Activated naive CD4-positive, alpha-beta T cell treated with anti-CD3 and anti-CD28 coated beads, Interleukin-2, amount 50 U/mL, for 72 hours (primary cell): ENCODE data around the gene TBL3. TPM values are rescaled to one million over a fixed set of nuclear protein-coding genes. Genes with fewer than 3 reads are reported as not detected.

Source experiments
- ATAC-seq, 2 donors: fragments of 150-1000 bp; cut with Tn5 transposase; 2 replicates each; pipeline ENCODE4 v1.10.0; 2021; ENCODE audit warnings: mild to moderate bottlenecking in 2 of 2, moderate library complexity in 2 of 2
- DNase-seq, 2 donors: peaks; one replicate each; pipeline ENCODE4 v3.0.0; 2021 to 2022; ENCODE audit warnings: low spot score in 2 of 2
- H3K27ac Mint-ChIP-seq, 2 donors: one replicate each; pipeline ENCODE4 v1.8.0; 2022; ENCODE audit warnings: mild to moderate bottlenecking in 2 of 2, mixed read lengths in 2 of 2
- H3K36me3 Mint-ChIP-seq, 2 donors: one replicate each; pipeline ENCODE4 v1.8.0; 2022; ENCODE audit warnings: mixed read lengths in 2 of 2
- H3K9me3 Mint-ChIP-seq, 2 donors: one replicate each; pipeline ENCODE4 v1.8.0; 2022; ENCODE audit warnings: mixed read lengths in 2 of 2
- total RNA-seq, 2 donors: library from RNA; stranded (reverse); gene quantifications; one replicate each; pipeline ENCODE4 v1.2.3, GENCODE V29; 2022

Gene TBL3
- total RNA-seq, 2 donors from 2014 or later: 18.8 to 37.2 TPM

DNA sequence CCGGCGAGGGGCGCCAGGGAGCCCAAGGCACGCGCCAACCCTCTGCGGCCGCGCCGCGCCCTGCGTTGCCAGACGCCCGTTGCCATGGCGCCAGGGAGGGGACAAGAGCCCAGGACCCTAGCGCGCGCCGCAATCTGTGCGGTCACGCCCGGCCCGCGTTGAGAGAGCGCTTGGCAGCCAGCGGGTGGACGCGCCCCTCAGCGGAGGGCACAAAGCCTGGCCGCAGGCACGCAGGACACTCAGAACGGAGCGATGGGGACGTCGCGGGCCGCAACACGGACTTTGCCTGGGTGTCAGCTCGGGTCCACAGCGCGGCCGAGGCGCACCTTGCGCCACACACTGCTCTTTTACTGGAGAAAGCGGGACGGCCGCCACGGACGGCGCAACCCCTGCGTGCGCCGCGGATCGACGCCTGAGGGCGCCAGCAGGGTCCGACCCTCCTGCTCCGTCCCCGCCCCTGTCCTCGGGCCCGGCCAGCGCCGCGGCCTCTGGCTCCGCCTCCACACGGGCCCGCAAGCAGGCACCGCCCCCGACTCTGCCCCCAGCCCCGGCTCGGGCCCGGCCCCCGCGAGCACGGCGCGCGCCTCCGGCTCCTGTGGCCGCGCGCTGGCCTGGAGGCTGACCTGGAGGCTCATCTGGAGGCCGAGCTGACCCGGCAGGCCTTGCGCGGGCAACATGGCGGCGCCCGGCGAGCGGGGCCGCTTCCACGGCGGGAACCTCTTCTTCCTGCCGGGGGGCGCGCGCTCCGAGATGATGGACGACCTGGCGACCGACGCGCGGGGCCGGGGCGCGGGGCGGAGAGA is 11.9 kb downstream of the TBL3 start, which contains the start of gene GFER:
Gene GFER, plus strand, starts transcription at position 650 of the 803 bp plus-strand sequence. Its CDS starts 26 bp downstream, at position 676.
- H3K36me3 Mint-ChIP-seq: peaks cover 3 to 6% of the 10 kb centered on the region in 2 donors

GRCh38 chr16:1984347-1985225 is 12.7 kb downstream of the TBL3 start:
- H3K9me3 Mint-ChIP-seq: no peaks in the 10 kb centered on the region
- peak overlapping the region; percentile 44 to 81 for H3K27ac Mint-ChIP-seq
- no peak for DNase-seq
- H3K36me3 Mint-ChIP-seq: peaks cover 6% of the 10 kb centered on the region in 2 donors
- peak; percentile 28 to 45 for ATAC-seq

More for the DNA sequence above, 11.9 kb downstream of the TBL3 start, which contains the start of gene GFER:
- DNase-seq (peak; percentile 74 to 89), ATAC-seq (peak; percentile 86 to 93)
- H3K9me3 Mint-ChIP-seq: no peaks in the 10 kb centered on the region
- peak within 1 kb of the TSS; percentile 44 to 81 for H3K27ac Mint-ChIP-seq

- DNase-seq (no peak), ATAC-seq (no peak)
- H3K9me3 Mint-ChIP-seq: no peaks in the 10 kb centered on the region
- peak overlapping the region in 1 of 2 donors; percentile 44 for H3K27ac Mint-ChIP-seq
- H3K36me3 Mint-ChIP-seq: peaks cover 6% of the 10 kb centered on the region in 2 donors
These were observed 13.8 kb downstream of the TBL3 start for GRCh38 chr16:1985466-1986150.

DNA sequence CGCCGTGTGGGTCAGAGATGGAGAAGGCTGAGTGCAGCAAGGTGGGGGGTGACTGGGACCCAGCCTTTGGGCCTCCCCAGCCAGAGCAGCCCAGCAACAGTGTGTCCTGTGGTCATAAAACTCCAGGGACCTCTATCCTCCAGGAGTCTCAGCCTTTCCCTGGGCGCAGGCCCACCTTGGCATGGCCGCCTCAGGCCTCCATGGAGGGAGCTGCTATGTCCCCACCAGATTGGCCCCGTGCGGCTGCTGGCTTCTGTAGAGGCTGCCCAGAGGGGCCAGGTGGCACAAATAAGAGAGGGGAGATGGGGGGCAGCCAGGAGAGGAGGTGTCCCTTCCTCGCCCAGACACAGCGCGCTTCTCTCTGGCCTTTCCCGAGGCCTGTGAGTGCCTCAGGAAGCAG is 15.3 kb downstream of the TBL3 start:
- DNase-seq (no peak), ATAC-seq (no peak)
- Mint-ChIP-seq H3K9me3 (no peaks in the 10 kb centered on the region), H3K36me3 (peaks cover 6% of the 10 kb centered on the region in 2 donors), H3K27ac (no peak overlapping the region)

DNA sequence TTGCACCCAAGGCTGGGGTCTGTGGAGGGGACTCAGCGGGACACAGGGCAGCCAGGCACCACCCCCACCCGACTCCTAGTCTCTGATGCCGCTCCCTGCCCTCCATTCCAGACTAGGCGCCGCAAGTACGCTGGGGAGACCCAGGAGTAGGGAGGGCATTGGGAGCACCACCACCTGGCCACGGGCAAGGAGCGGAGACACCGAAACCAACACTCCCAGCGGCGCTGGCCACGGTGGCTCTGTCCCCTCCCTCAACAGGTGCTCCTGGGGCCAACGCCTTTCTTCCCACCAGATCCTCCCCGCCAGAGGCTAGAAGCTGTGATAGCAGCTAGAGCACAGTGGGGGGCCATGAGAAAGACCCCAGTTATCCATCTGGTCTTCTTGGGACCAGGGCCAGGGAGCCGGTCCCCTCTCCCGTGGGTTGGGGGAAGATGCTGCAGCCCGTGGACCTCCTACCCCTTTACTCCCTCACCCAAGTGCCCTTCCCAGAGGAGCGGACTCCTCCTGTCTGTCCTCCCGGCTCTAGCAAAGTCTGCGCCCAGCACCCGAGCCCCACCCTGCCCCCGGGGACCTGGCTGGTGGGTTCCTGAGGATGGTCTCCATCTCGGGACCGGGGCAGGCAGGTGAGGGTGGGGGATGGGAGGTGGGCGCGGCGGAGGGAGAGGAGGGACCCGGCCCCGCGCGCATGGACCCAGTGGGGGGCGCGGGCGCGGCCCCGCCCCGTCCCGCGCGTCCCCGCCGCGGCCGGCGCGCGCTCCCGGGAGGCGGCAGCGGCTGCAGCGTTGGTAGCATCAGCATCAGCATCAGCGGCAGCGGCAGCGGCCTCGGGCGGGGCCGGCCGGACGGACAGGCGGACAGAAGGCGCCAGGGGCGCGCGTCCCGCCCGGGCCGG is 17.6 kb downstream of the TBL3 start, which contains the start of gene SYNGR3:
Gene SYNGR3, plus strand, starts transcription at position 762 of the 892 bp plus-strand sequence. CDS start 133 bp downstream, outside the sequence.
- Mint-ChIP-seq H3K27ac (peak within 1 kb of the TSS in 1 of 2 donors; percentile 39), H3K9me3 (no peaks in the 10 kb centered on the region), H3K36me3 (peaks cover 6% of the 10 kb centered on the region in 2 donors)
- DNase-seq: no peak
- no peak for ATAC-seq

- peaks cover 6% of the 10 kb centered on the region in 2 donors for H3K36me3 Mint-ChIP-seq
- no peak for ATAC-seq
- no peak overlapping the region for H3K27ac Mint-ChIP-seq
- no peak for DNase-seq
- H3K9me3 Mint-ChIP-seq: no peaks in the 10 kb centered on the region
These were observed 18.2 kb downstream of the TBL3 start for GRCh38 chr16:1990101-1990350.

- ATAC-seq (peak in 1 of 2 donors; percentile 2), DNase-seq (no peak)
- H3K9me3 Mint-ChIP-seq: no peaks in the 10 kb centered on the region
- H3K36me3 Mint-ChIP-seq: peaks cover 6% of the 10 kb centered on the region in 2 donors
- H3K27ac Mint-ChIP-seq: peak overlapping the region in 1 of 2 donors; percentile 39
These were observed 18.7 kb downstream of the TBL3 start for GRCh38 chr16:1990351-1991134.

DNA sequence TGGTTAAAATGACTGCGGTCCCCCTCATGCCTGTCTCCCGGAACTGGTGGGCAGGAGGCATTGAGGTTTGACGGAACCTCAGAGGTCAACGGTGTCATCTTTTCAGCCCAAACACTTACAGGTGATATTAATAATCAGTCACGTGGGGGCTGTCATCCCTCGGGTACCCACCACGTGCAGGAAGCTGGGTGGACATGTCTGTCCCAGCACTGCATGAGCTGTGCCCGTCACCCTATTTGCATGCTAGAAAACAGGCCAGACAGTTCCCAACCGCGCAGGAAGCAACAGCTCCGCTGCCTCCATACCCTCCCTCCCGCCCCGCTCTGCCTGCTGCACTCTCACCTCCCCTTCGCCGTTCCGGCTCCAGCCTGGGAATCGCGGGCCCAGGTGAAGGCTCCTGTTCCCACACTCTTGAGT is 19.3 kb downstream of the TBL3 start:
- ATAC-seq (peak; percentile 28 to 68), DNase-seq (no peak)
- no peaks in the 10 kb centered on the region for H3K9me3 Mint-ChIP-seq
- peak overlapping the region in 1 of 2 donors; percentile 39 for H3K27ac Mint-ChIP-seq
- H3K36me3 Mint-ChIP-seq: peaks cover 6% of the 10 kb centered on the region in 2 donors

DNA sequence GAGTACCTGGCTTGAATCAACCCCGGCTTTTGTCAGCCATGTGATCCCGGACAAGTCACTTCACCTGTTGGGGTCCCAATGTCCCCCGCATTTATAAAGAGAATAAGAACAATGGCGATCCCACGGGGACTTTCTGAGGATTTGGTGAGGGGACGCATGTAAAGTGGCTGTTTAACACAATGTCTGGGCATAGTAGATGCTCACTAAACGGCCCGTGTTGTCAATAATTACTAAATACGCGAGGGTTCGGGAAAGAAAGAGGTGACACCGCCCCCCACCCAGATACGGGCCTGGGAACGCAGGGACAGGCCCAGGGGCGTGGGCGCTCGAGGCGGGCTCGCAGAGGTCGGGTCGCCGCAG is 19.7 kb downstream of the TBL3 start:
- no peak for ATAC-seq
- Mint-ChIP-seq H3K27ac (peak overlapping the region in 1 of 2 donors; percentile 39), H3K36me3 (peaks cover 2 to 6% of the 10 kb centered on the region in 2 donors)

GRCh38 chr16:1991948-1992703 is 20.3 kb downstream of the TBL3 start:
- Mint-ChIP-seq H3K36me3 (peaks cover 0 to 6% of the 10 kb centered on the region in 2 donors), H3K27ac (peak overlapping the region in 1 of 2 donors; percentile 39), H3K9me3 (no peaks in the 10 kb centered on the region)
- ATAC-seq: peak; percentile 58 to 77
- DNase-seq: peak; percentile 87 to 98

More for the DNA sequence above, 19.7 kb downstream of the TBL3 start:
- H3K9me3 Mint-ChIP-seq: no peaks in the 10 kb centered on the region
- DNase-seq: no peak

DNA sequence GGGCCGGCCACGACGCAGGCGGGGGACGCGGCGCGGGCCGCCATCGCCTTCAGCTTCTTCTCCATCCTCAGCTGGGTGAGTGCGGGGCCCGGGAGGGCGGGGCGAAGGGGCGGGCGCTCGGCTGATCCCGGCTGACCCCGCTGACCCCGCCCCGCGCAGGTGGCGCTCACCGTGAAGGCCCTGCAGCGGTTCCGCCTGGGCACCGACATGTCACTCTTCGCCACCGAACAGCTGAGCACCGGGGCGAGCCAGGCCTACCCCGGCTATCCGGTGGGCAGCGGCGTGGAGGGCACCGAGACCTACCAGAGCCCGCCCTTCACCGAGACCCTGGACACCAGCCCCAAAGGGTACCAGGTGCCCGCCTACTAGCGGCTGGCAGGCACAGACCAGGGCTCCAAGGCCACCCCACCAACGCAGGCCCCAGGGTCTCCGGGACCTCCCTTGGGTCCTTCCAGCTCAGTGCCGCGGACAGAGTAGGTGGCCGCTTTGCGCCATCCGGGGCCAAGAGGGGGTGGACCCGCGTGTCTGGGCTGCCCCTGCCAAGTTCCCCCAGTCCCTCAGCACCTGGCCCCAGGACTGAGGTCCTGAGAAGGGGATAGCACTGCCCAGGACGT is 21.0 kb downstream of the TBL3 start:
- Mint-ChIP-seq H3K9me3 (no peaks in the 10 kb centered on the region), H3K27ac (no peak overlapping the region), H3K36me3 (peaks cover 0 to 6% of the 10 kb centered on the region in 2 donors)
- ATAC-seq (no peak), DNase-seq (no peak)

- Mint-ChIP-seq H3K27ac (peak overlapping the region in 1 of 2 donors; percentile 49), H3K36me3 (peaks cover 3 to 6% of the 10 kb centered on the region in 2 donors), H3K9me3 (no peaks in the 10 kb centered on the region)
- ATAC-seq (peak in 1 of 2 donors; percentile 17), DNase-seq (no peak)
These were observed 21.9 kb downstream of the TBL3 start for GRCh38 chr16:1993731-1994131.

GRCh38 chr16:1997494-1998359 is 25.9 kb downstream of the TBL3 start:
- ATAC-seq (no peak), DNase-seq (no peak)
- no peaks in the 10 kb centered on the region for H3K9me3 Mint-ChIP-seq
- no peak overlapping the region for H3K27ac Mint-ChIP-seq
- peaks cover 0 to 6% of the 10 kb centered on the region in 2 donors for H3K36me3 Mint-ChIP-seq
